Astrocyte (in vitro differentiated cells and primary cell): ENCODE measurements around the gene NFIA.

Experiments used
- EZH2 ChIP-seq: IDR thresholded peaks from 2 replicates; pipeline ENCODE4 v1.6.1; 2012; ENCODE audit warnings: mild to moderate bottlenecking, low read length, inconsistent platforms; ENCODE audit not compliant: insufficient read depth
- TF ChIP-seq, protein P1 (sequence below): IDR thresholded peaks from 2 replicates; pipeline ENCODE4 v1.5.1; 2011; ENCODE audit warnings: low read depth, mild to moderate bottlenecking, inconsistent platforms, low read length, moderate library complexity; ENCODE audit not compliant: insufficient read depth

DNA sequence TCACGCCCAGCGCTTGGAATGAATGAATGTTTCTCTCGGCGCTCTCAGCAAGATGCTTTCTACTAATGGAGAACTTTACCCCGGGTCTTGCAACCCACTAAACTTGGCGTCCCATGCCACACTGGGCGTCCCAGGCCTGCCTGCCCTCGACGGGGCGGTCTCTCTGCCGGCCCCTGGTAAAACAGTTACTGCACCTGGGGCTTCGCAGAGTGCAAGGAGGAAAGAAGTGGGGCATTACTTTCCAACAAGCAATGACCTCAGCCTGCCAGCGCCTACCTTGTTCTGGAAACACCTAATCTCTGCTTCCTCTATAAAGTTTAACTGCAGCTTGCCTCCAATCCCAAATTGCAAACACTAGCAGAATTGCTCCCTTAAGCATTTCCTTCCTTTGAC lies 27.8 kb upstream of the NFIA start:
- TF ChIP-seq, protein P1, sequence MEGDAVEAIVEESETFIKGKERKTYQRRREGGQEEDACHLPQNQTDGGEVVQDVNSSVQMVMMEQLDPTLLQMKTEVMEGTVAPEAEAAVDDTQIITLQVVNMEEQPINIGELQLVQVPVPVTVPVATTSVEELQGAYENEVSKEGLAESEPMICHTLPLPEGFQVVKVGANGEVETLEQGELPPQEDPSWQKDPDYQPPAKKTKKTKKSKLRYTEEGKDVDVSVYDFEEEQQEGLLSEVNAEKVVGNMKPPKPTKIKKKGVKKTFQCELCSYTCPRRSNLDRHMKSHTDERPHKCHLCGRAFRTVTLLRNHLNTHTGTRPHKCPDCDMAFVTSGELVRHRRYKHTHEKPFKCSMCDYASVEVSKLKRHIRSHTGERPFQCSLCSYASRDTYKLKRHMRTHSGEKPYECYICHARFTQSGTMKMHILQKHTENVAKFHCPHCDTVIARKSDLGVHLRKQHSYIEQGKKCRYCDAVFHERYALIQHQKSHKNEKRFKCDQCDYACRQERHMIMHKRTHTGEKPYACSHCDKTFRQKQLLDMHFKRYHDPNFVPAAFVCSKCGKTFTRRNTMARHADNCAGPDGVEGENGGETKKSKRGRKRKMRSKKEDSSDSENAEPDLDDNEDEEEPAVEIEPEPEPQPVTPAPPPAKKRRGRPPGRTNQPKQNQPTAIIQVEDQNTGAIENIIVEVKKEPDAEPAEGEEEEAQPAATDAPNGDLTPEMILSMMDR: no peak
- no peak for TF ChIP-seq EZH2
